ENCODE data around the gene MEMO1.
"Not testable (repeated sequence)": the region's sequence is repeated elsewhere in the genome, so short reads cannot be mapped to it uniquely, and the experiment has no call there.

MEMO1 gene

DNA sequence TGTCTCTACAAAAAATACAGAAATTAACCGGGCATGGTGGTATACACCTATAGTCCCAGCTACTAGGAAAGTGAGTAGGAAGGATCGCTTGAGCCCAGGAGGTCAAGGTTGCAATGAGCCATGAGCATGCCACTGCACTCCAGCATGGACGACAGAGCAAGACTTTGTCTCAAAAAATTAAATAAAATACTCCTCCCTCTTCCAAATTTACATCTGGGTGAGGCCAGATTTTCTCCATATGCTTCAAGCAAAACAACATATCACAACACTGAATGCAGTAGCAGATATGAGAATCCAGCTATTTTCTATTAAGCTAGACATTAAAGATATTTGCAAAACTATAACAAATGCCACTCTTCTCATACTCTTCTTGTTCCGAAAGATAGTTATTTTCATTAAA lies 20.9 kb downstream of the MEMO1 start:
- DNase-seq (ENCODE audit: low read depth in 1 of 2, low spot score in 1 of 2): no peak
- in situ Hi-C loops (cut with HindIII; ENCODE audit: low pct_unique_long_range_greater_than_20kb, low sequenced_read_pairs): no loop called here
- TF ChIP-seq JUND (IDR thresholded peaks at IDR 0.05; ENCODE audit: low read depth): no peak

DNA sequence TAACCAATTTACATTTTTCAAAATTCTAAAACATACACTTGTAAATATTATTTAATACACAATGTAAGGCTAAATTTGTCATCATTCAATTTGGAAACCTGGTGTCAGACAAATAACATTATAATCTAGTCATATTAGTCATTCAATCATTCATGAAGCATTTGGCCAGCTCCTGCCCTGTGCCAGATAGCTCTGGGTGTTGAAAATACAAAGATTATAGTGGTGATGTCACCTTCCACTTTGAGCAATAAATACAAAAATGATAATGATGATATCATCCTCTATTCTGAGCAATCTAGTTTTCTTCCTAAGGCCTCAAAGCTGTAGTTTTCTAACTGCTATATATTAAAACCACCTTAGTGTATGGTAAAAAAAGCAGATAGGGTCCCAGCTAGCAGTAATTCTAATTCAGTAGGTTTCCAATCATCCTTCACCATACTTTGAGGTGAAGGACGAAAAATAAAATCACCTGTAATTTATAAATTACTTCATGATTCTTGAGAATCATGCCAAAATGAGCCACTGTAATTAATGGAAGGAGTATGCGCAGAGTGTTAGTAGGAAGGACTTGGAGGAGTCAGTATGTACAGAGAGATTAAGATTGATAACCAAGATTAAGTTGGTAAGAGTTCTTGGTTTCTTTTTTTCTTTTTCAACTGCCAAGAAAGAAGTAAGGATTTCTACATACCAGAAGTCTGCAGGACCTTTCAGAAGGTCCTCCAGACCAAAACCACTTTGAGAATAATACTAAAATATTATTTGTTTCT lies 23.2 kb downstream of the MEMO1 start:
- in situ Hi-C loops (cut with HindIII; ENCODE audit: low pct_unique_long_range_greater_than_20kb, low sequenced_read_pairs): no loop called here
- TF ChIP-seq JUND (IDR thresholded peaks at IDR 0.05; ENCODE audit: low read depth): no peak
- DNase-seq (ENCODE audit: low read depth in 1 of 2, low spot score in 1 of 2): no peak

DNA sequence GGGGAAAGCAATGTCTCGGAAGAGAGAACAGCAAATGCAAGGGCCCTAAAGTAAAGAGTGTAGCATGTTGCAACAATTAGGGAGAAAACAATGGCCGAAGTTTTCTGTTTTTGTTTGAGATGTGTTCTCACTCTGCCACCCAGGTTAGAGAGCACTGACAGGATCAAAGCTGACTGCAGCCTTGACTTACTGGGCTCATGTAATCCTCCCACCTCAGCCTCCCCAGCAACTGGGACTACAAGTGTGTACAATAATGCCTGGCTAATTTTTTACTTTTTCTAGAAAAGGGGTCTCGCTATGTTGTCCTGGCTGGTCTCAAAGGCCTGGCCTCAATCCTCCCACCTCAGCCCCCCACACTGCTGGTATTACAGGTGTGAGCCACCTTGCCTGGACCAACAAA lies 23.9 kb downstream of the MEMO1 start:
- no peak for DNase-seq (ENCODE audit: low read depth in 1 of 2, low spot score in 1 of 2)
- in situ Hi-C loops (cut with HindIII; ENCODE audit: low pct_unique_long_range_greater_than_20kb, low sequenced_read_pairs): no loop called here
- no peak for TF ChIP-seq JUND (IDR thresholded peaks at IDR 0.05; ENCODE audit: low read depth)

- TF ChIP-seq JUND (IDR thresholded peaks at IDR 0.05; ENCODE audit: low read depth): no peak
- in situ Hi-C loops (cut with HindIII; ENCODE audit: low pct_unique_long_range_greater_than_20kb, low sequenced_read_pairs): no loop called here
- no peak for DNase-seq (ENCODE audit: low read depth in 1 of 2, low spot score in 1 of 2)
Measured at GRCh38 chr2:31983762-31984467, 26.9 kb downstream of the MEMO1 start.

DNA sequence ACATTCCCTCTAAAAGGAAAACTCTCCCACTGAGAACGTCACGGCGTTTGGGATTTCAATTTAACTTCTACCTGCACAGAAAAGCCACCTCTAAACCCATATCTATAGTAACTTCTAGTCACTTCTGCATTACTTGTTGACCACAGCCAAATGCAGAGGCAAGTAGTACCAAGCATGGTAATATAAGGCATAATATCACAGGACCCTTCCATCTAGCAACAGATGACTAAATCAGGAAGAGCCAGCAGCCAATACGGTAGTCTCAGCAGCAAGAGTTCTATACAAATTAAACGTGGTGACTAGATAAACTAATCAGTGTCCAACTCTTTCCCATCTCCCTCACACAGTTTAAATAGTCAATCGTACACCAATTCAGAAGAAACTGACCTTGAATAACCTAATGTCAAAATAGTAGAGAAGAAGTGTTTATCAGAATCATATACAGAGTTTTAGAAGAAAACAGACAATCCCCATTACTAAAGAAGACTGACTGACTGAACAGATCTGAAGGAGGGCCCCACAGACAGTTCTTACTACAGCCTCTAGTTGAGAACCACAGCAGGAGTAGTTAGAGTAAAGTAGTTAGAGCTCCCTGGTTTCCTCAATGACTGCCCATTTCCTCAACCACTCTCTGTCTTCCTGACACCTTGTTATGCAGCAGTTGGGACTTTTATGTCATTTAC lies 30.0 kb downstream of the MEMO1 start:
- TF ChIP-seq JUND (IDR thresholded peaks at IDR 0.05; ENCODE audit: low read depth): no peak
- in situ Hi-C loops (cut with HindIII; ENCODE audit: low pct_unique_long_range_greater_than_20kb, low sequenced_read_pairs): no loop called here
- peak; percentile 9 to 33 for DNase-seq (ENCODE audit: low read depth in 1 of 2, low spot score in 1 of 2)

DNA sequence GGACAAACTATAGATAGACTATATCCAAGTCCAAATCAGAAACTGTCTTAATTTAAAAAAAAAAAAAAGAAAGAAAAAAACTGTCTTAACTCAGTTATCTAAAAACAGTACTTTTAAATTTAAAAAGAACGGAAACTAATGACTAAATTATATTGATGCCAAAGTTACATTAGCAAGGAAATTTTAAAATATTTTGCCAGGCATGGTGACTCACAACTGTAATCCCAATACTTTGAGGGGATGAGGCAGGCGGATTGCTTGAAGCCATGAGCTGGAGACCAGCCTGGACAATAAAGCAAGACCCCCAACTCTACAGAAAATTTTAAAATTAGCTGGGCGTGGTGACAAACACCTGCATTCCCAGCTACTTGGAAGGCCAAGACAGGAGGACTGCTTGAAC lies 30.9 kb downstream of the MEMO1 start:
- in situ Hi-C loops (cut with HindIII; ENCODE audit: low pct_unique_long_range_greater_than_20kb, low sequenced_read_pairs): no loop called here
- DNase-seq (ENCODE audit: low read depth in 1 of 2, low spot score in 1 of 2): no peak
- TF ChIP-seq JUND (IDR thresholded peaks at IDR 0.05; ENCODE audit: low read depth): no peak

- no peak for DNase-seq (ENCODE audit: low read depth in 1 of 2, low spot score in 1 of 2)
- in situ Hi-C loops (cut with HindIII; ENCODE audit: low pct_unique_long_range_greater_than_20kb, low sequenced_read_pairs): no loop called here
- TF ChIP-seq JUND (IDR thresholded peaks at IDR 0.05; ENCODE audit: low read depth): no peak
Measured at GRCh38 chr2:31979018-31979417, 31.8 kb downstream of the MEMO1 start.

- no peak for TF ChIP-seq JUND (IDR thresholded peaks at IDR 0.05; ENCODE audit: low read depth)
- in situ Hi-C loops (cut with HindIII; ENCODE audit: low pct_unique_long_range_greater_than_20kb, low sequenced_read_pairs): no loop called here
- no peak for DNase-seq (ENCODE audit: low read depth in 1 of 2, low spot score in 1 of 2)
Measured at GRCh38 chr2:31978436-31978835, 32.4 kb downstream of the MEMO1 start.

GRCh38 chr2:31973665-31974064 lies 37.1 kb downstream of the MEMO1 start:
- DNase-seq (ENCODE audit: low read depth in 1 of 2, low spot score in 1 of 2): no peak
- no peak for TF ChIP-seq JUND (IDR thresholded peaks at IDR 0.05; ENCODE audit: low read depth)
- in situ Hi-C loops (cut with HindIII; ENCODE audit: low pct_unique_long_range_greater_than_20kb, low sequenced_read_pairs): no loop called here

- DNase-seq (ENCODE audit: low read depth in 1 of 2, low spot score in 1 of 2): no peak
- in situ Hi-C loops (cut with HindIII; ENCODE audit: low pct_unique_long_range_greater_than_20kb, low sequenced_read_pairs): no loop called here
- no peak for TF ChIP-seq JUND (IDR thresholded peaks at IDR 0.05; ENCODE audit: low read depth)
Measured at GRCh38 chr2:31972059-31972458, 38.7 kb downstream of the MEMO1 start.

GRCh38 chr2:31969178-31969577 lies 41.6 kb downstream of the MEMO1 start:
- DNase-seq (ENCODE audit: low read depth in 1 of 2, low spot score in 1 of 2): no peak
- no peak for TF ChIP-seq JUND (IDR thresholded peaks at IDR 0.05; ENCODE audit: low read depth)
- in situ Hi-C loops (cut with HindIII; ENCODE audit: low pct_unique_long_range_greater_than_20kb, low sequenced_read_pairs): no loop called here

- in situ Hi-C loops (cut with HindIII; ENCODE audit: low pct_unique_long_range_greater_than_20kb, low sequenced_read_pairs): no loop called here
- no peak for DNase-seq (ENCODE audit: low read depth in 1 of 2, low spot score in 1 of 2)
- TF ChIP-seq JUND (IDR thresholded peaks at IDR 0.05; ENCODE audit: low read depth): no peak
Measured at GRCh38 chr2:31967790-31968189, 43.0 kb downstream of the MEMO1 start.

DNA sequence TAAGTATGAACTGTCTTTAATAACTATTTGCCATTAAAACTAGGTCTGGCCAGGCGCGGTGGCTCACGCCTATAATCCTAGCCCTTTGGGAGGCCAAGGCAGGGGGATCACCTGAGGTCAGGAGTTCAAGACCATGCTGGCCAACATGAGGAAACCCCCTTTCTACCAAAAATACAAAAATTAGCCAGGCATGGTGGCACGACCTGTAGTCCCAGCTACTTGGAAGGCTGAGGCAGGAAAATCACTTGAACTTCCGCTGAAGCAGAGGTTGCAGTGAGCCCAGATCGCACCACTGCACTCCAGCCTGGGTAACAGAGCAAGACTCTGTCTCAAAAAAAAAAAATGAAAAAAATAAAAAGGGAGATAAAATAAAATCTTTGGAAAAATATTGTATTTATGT lies 44.4 kb downstream of the MEMO1 start:
- in situ Hi-C loops (cut with HindIII; ENCODE audit: low pct_unique_long_range_greater_than_20kb, low sequenced_read_pairs): not testable (repeated sequence)

More for the DNA sequence above, 44.4 kb downstream of the MEMO1 start:
- DNase-seq (ENCODE audit: low read depth in 1 of 2, low spot score in 1 of 2): not testable (repeated sequence)

Measured in T47D (cell line).